NCI-H187 treated with DMSO at 0.1 percent for 48 hours (cell line): ENCODE measurements around the gene CRIP1.

Experiments used
- DNase-seq: peaks from one replicate; lab custom pipeline; 2025; lab: John Stamatoyannopoulos, UW

The CRIP1 gene

GRCh38 chr14:105480807-105481801 is 5.6 kb upstream of the CRIP1 start:
- peak; percentile 57 for DNase-seq

GRCh38 chr14:105481886-105482457 is 4.7 kb upstream of the CRIP1 start:
- peak; percentile 20 for DNase-seq

GRCh38 chr14:105482486-105483110 is 4.1 kb upstream of the CRIP1 start:
- no peak for DNase-seq

- DNase-seq: no peak
Observed at GRCh38 chr14:105483300-105484068, 3.2 kb upstream of the CRIP1 start.

GRCh38 chr14:105484069-105484996 is 2.4 kb upstream of the CRIP1 start:
- no peak for DNase-seq

GRCh38 chr14:105484997-105485393 is 1.7 kb upstream of the CRIP1 start:
- DNase-seq: no peak

- DNase-seq: no peak
Observed at GRCh38 chr14:105485739-105486162, 935 bp upstream of the CRIP1 start.

- DNase-seq: no peak
Observed at GRCh38 chr14:105486974-105487448, 325 bp downstream of the CRIP1 start.

- no peak for DNase-seq
Observed at GRCh38 chr14:105487449-105487985, 831 bp downstream of the CRIP1 start.

GRCh38 chr14:105487986-105488777 is 1.5 kb downstream of the CRIP1 start:
- DNase-seq: no peak

GRCh38 chr14:105488781-105489541 is 2.3 kb downstream of the CRIP1 start:
- DNase-seq: no peak

GRCh38 chr14:105489542-105490266 is 3.0 kb downstream of the CRIP1 start:
- peak; percentile 79 for DNase-seq

- no peak for DNase-seq
Observed at GRCh38 chr14:105490267-105490571, 3.5 kb downstream of the CRIP1 start.

GRCh38 chr14:105490572-105491365 is 4.1 kb downstream of the CRIP1 start, which contains the start of gene TEDC1:
Gene TEDC1 (plus strand): TSS chr14:105491246. CDS start chr14:105491376, 130 bp downstream.
- peak; percentile 99 for DNase-seq

- no peak for DNase-seq
Observed at GRCh38 chr14:105491366-105491973, 4.8 kb downstream of the CRIP1 start.

- DNase-seq: no peak
Observed at GRCh38 chr14:105492031-105492970, 5.6 kb downstream of the CRIP1 start.
